LoVo (cell line): Measurements from ENCODE around the gene FOCAD.

Source experiments
- DNase-seq: peaks from one replicate; pipeline ENCODE4 v3.0.0-alpha.2; 2016; ENCODE audit warnings: low spot score

Gene FOCAD

GRCh38 chr9:20683351-20684034 is 566 bp upstream of the FOCAD start:
- DNase-seq, result peak; percentile 22

- peak; percentile 36 for DNase-seq
These were observed 1.0 kb downstream of the FOCAD start for GRCh38 chr9:20684875-20685696.

GRCh38 chr9:20685769-20686168 is 1.7 kb downstream of the FOCAD start:
- DNase-seq, result no peak

GRCh38 chr9:20689833-20690232 is 5.8 kb downstream of the FOCAD start:
- DNase-seq, result no peak

GRCh38 chr9:20692554-20692953 is 8.5 kb downstream of the FOCAD start:
- no peak for DNase-seq

GRCh38 chr9:20693068-20693467 is 9.0 kb downstream of the FOCAD start:
- no peak for DNase-seq

GRCh38 chr9:20694248-20694647 is 10.2 kb downstream of the FOCAD start:
- no peak for DNase-seq

GRCh38 chr9:20697021-20697719 is 13.1 kb downstream of the FOCAD start:
- DNase-seq, result no peak

- DNase-seq, result no peak
These were observed 14.7 kb downstream of the FOCAD start for GRCh38 chr9:20698782-20699181.

GRCh38 chr9:20701060-20701459 is 17.0 kb downstream of the FOCAD start:
- no peak for DNase-seq

GRCh38 chr9:20702570-20702969 is 18.5 kb downstream of the FOCAD start:
- no peak for DNase-seq

- DNase-seq, result no peak
These were observed 19.1 kb downstream of the FOCAD start for GRCh38 chr9:20703146-20703545.

GRCh38 chr9:20707708-20708107 is 23.6 kb downstream of the FOCAD start:
- no peak for DNase-seq

GRCh38 chr9:20713172-20713571 is 29.1 kb downstream of the FOCAD start:
- DNase-seq, result no peak

- no peak for DNase-seq
These were observed 30.7 kb downstream of the FOCAD start for GRCh38 chr9:20714442-20715415.

GRCh38 chr9:20722221-20722620 is 38.2 kb downstream of the FOCAD start:
- DNase-seq, result no peak

GRCh38 chr9:20725675-20726074 is 41.6 kb downstream of the FOCAD start:
- DNase-seq, result peak; percentile 16

GRCh38 chr9:20726144-20726543 is 42.1 kb downstream of the FOCAD start:
- no peak for DNase-seq

- DNase-seq, result peak; percentile 39
These were observed 44.6 kb downstream of the FOCAD start for GRCh38 chr9:20728493-20729220.

- DNase-seq, result no peak
These were observed 45.5 kb downstream of the FOCAD start for GRCh38 chr9:20729523-20729922.

- DNase-seq, result peak; percentile 49
These were observed 48.1 kb downstream of the FOCAD start for GRCh38 chr9:20732118-20732517.
